ENCODE measurements around the gene PLCD3.

GRCh38 chr17:45171338-45172231 lies 39.3 kb upstream of the PLCD3 start:
- TF ChIP-seq POLR2AphosphoS5 (IDR thresholded peaks at IDR 0.05), result no peak
- no peak for TF ChIP-seq POLR2A (IDR thresholded peaks at IDR 0.05)

Data from gastroesophageal sphincter (tissue), 2 donors.